22Rv1 (cell line): ENCODE results near the gene FAM3C.

Experiments
- CTCF ChIP-seq: fragments of 450-650 bp; IDR thresholded peaks from 2 replicates; pipeline ENCODE4 v1.5.1; 2017; ENCODE audit warnings: mild to moderate bottlenecking
- ZFX ChIP-seq: fragments of 450-650 bp; IDR thresholded peaks from 2 replicates; pipeline ENCODE4 v1.6.1; 2017; ENCODE audit warnings: antibody characterized with exemption, borderline replicate concordance

GRCh38 chr7:121303422-121304101 lies 92.5 kb downstream of the FAM3C start:
- TF ChIP-seq CTCF (no peak), ZFX (no peak)
